Calu3 (cell line): ENCODE measurements around the gene POLR1E. TPM values are rescaled to one million over a fixed set of nuclear protein-coding genes. Genes with fewer than 3 reads are reported as not detected.

Source experiments
- Bru-seq: library from RNA; stranded (reverse); fragments of 400-500 nt; gene quantifications from one replicate; lab custom pipeline; 2021; lab: Mats Ljungman, UMichigan
- BruChase-seq, 2 experiments: library from RNA; stranded (reverse); fragments of 400-500 nt; gene quantifications; one replicate each; lab custom pipeline; 2021; lab: Mats Ljungman, UMichigan
- BruUV-seq: library from RNA; stranded (reverse); fragments of 400-500 nt; replicated peaks from 2 replicates; lab custom pipeline; 2021; lab: Mats Ljungman, UMichigan
- CTCF ChIA-PET: fragments of 300-600 bp; sonication (Branson Sonifier 250); formaldehyde crosslinking; loops from one replicate; lab custom pipeline; 2022; ENCODE audit warnings: antibody characterized with exemption; lab: Charles Lee
- DNase-seq: peaks from one replicate; pipeline ENCODE4 v3.0.0; 2022
- H3K27ac Mint-ChIP-seq: one replicate; pipeline ENCODE4 v1.8.0; 2022; ENCODE audit warnings: mixed read lengths; ENCODE audit not compliant: unreplicated experiment
- H3K27me3 Mint-ChIP-seq: one replicate; pipeline ENCODE4 v1.8.0; 2022; ENCODE audit warnings: mixed read lengths; ENCODE audit not compliant: unreplicated experiment
- H3K36me3 Mint-ChIP-seq: one replicate; pipeline ENCODE4 v1.8.0; 2022; ENCODE audit warnings: mild to moderate bottlenecking, moderate library complexity, mixed read lengths; ENCODE audit not compliant: insufficient read depth, unreplicated experiment
- H3K4me1 Mint-ChIP-seq: one replicate; pipeline ENCODE4 v1.8.0; 2022; ENCODE audit warnings: mild to moderate bottlenecking, low read depth, mixed read lengths; ENCODE audit not compliant: unreplicated experiment
- H3K4me3 Mint-ChIP-seq: one replicate; pipeline ENCODE4 v1.8.0; 2022; ENCODE audit warnings: mild to moderate bottlenecking, low read depth, moderate library complexity, mixed read lengths; ENCODE audit not compliant: unreplicated experiment
- H3K9me3 Mint-ChIP-seq: one replicate; pipeline ENCODE4 v1.8.0; 2022; ENCODE audit warnings: low read depth, mixed read lengths; ENCODE audit not compliant: unreplicated experiment
- CTCF ChIP-seq: fragments of 200-600 bp; IDR thresholded peaks from one replicate; pipeline ENCODE4 v1.8.0; 2022; ENCODE audit warnings: antibody characterized with exemption; ENCODE audit not compliant: unreplicated experiment
- intact Hi-C: fragments of 100-400 bp; cut with micrococcal nuclease; formaldehyde crosslinking; loops from one replicate; pipeline ENCODE4 v1.10.0; 2022; ENCODE audit not compliant: unreplicated experiment
- long read RNA-seq: library from polyadenylated mRNA; stranded (forward); transcript quantifications from one replicate; pipeline ENCODE4 v2.0.0, GENCODE V29; 2022
- total RNA-seq: library from RNA; stranded (reverse); gene quantifications from 2 replicates; pipeline ENCODE4 v1.2.3, GENCODE V29; 2022

The POLR1E gene
- total RNA-seq, result 11.9 and 12.5 TPM in 2 replicates
- Bru-seq, nascent RNA, result percentile 57 among the genes with signal in this experiment
- percentile 63 among the genes with signal in this experiment for BruChase-seq, experiment 1, labeled RNA remaining after a 6-hour chase
- percentile 54 among the genes with signal in this experiment for BruChase-seq, experiment 2, labeled RNA remaining after a 2-hour chase
- long read RNA-seq, transcript POLR1E-202 (12 exons, 1,868 nt), result major isoform, 6 of 8 reads
- long read RNA-seq, partial matches to known transcripts, result 0 of 8 reads
- long read RNA-seq, other reads (novel, unspliced or antisense), result 2 of 8 reads

- TSS peak; percentile 72 for BruUV-seq
- peaks cover 9% of the 10 kb centered on the region for H3K4me1 Mint-ChIP-seq
- no peak for TF ChIP-seq CTCF
- H3K4me3 Mint-ChIP-seq, result peak within 1 kb of the TSS; percentile 75
- peak; percentile 79 for DNase-seq
- peak within 1 kb of the TSS; percentile 85 for H3K27ac Mint-ChIP-seq
- H3K36me3 Mint-ChIP-seq, result peaks cover 13% of the 10 kb centered on the region
- intact Hi-C loops, result no loop called here
- no peaks in the 10 kb centered on the region for H3K9me3 Mint-ChIP-seq
- no peaks in the 10 kb centered on the region for H3K27me3 Mint-ChIP-seq
- CTCF ChIA-PET, result interaction anchor here (0.8 kb wide), 1 partner anchor 20 kb away, joined by 3 read pairs; the partner anchor contains the start of gene ZBTB5
Measured at GRCh38 chr9:37485389-37486255, at the start of gene POLR1E. TSS of gene POLR1E (plus strand) at chr9:37485948. CDS start at chr9:37486048, 100 bp downstream.

- intact Hi-C loops, result no loop called here
- CTCF ChIA-PET, result no interaction called here
- H3K27me3 Mint-ChIP-seq, result no peaks in the 10 kb centered on the region
Measured at GRCh38 chr9:37436540-37436939, 49.2 kb upstream of the POLR1E start.

GRCh38 chr9:37437010-37437409 is 48.7 kb upstream of the POLR1E start:
- CTCF ChIA-PET, result no interaction called here
- no TSS peak for BruUV-seq
- DNase-seq, result no peak

More at GRCh38 chr9:37436540-37436939, 49.2 kb upstream of the POLR1E start:
- no TSS peak for BruUV-seq
- Mint-ChIP-seq H3K27ac (no peak overlapping the region), H3K36me3 (peaks cover 4% of the 10 kb centered on the region), H3K9me3 (no peaks in the 10 kb centered on the region), H3K4me1 (no peaks in the 10 kb centered on the region), H3K4me3 (no peak overlapping the region)
- no peak for TF ChIP-seq CTCF
- no peak for DNase-seq

More at GRCh38 chr9:37437010-37437409, 48.7 kb upstream of the POLR1E start:
- Mint-ChIP-seq H3K27ac (no peak overlapping the region), H3K4me3 (no peak overlapping the region), H3K36me3 (peaks cover 5% of the 10 kb centered on the region), H3K4me1 (no peaks in the 10 kb centered on the region), H3K9me3 (no peaks in the 10 kb centered on the region), H3K27me3 (no peaks in the 10 kb centered on the region)
- intact Hi-C loops, result no loop called here
- TF ChIP-seq CTCF, result no peak
